KMS-11 (cell line): ENCODE data around the gene SIVA1.

Experiments used
- H2AFZ ChIP-seq: fragments of 200-600 bp; sonication (generic); 2 replicates; pipeline ENCODE4 v1.6.1; 2016; ENCODE audit warnings: antibody characterized with exemption, mixed run types, low read depth
- H3K27ac ChIP-seq: fragments of 200-600 bp; sonication (generic); 2 replicates; pipeline ENCODE4 v1.6.1; 2016; ENCODE audit warnings: mild to moderate bottlenecking, mixed run types
- H3K27me3 ChIP-seq: fragments of 200-600 bp; sonication (generic); 2 replicates; pipeline ENCODE4 v1.6.1; 2017; ENCODE audit warnings: mild to moderate bottlenecking, low read depth, mixed run types, moderate library complexity; ENCODE audit not compliant: insufficient read depth
- H3K36me3 ChIP-seq: fragments of 200-600 bp; sonication (generic); 2 replicates; pipeline ENCODE4 v1.6.1; 2017; ENCODE audit warnings: mild to moderate bottlenecking, mixed run types; ENCODE audit not compliant: insufficient read depth
- H3K4me1 ChIP-seq: fragments of 200-600 bp; sonication (generic); 2 replicates; pipeline ENCODE4 v1.6.1; 2016; ENCODE audit warnings: mild to moderate bottlenecking, low read depth, mixed run types; ENCODE audit not compliant: poor library complexity, severe bottlenecking
- H3K4me2 ChIP-seq: fragments of 200-600 bp; sonication (generic); 2 replicates; pipeline ENCODE4 v1.7.0; 2016; ENCODE audit warnings: mild to moderate bottlenecking, mixed run types
- H3K4me3 ChIP-seq: fragments of 200-600 bp; sonication (generic); IDR thresholded peaks from 2 replicates; pipeline ENCODE4 v1.6.1; 2017; ENCODE audit warnings: low read depth, low read length, mixed read lengths; ENCODE audit not compliant: insufficient read depth
- H3K79me2 ChIP-seq: fragments of 200-600 bp; sonication (generic); 2 replicates; pipeline ENCODE4 v1.6.1; 2016; ENCODE audit warnings: low read depth, mixed run types; ENCODE audit not compliant: insufficient read depth
- H3K9ac ChIP-seq: fragments of 200-600 bp; sonication (generic); 2 replicates; pipeline ENCODE4 v1.6.1; 2016; ENCODE audit warnings: mild to moderate bottlenecking, mixed run types
- H4K20me1 ChIP-seq: fragments of 200-600 bp; sonication (generic); 2 replicates; pipeline ENCODE4 v1.6.1; 2016; ENCODE audit warnings: mild to moderate bottlenecking, mixed run types; ENCODE audit not compliant: insufficient read depth
- TF ChIP-seq, protein P1 (sequence below): fragments of 200-600 bp; sonication (generic); conservative IDR thresholded peaks from 2 replicates; pipeline ENCODE4 v1.6.1; 2017; ENCODE audit warnings: low read depth, mild to moderate bottlenecking, antibody characterized with exemption, low read length, moderate library complexity, mixed read lengths

Gene SIVA1

DNA sequence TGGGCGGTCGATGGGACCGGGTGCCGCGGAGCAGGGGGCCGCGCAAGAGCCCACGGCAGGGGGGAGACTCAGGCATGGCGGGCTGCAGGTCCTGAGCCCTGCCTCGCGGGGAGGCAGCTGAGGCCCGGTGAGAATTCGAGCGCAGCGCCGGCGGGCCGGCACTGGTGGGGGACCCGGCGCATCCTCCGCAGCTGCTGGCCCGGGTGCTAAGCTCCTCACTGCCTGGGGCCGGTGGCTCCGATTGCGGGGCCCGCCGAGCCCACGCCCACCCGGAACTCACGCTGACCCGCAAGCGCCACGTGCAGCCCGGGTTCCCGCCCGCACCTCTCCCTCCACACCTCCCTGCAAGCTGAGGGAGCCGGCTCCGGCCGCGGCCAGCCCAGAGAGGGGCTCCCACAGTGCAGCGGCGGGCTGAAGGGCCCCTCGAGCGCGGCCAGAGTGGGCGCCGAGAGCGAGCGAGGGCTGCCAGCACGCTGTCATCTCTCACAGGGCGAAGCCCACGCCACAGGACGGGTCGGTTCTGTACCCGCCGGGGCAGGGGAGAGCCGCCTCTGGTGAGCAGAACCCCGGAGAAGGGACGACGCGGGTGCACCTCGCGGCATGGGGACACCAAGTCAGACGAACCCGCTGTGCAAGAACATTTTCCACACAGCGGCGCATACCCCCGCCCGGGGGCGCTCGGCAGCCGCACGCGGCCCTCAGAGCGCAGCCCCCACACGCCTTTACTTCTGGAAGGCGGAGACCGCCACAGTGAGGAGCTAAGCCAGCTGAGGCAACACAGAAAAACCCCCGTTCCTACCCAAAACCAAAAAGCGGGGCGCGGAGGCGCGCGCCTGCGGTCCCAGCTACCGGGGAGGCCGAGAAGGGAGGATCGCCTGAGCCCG lies 1.2 kb upstream of the SIVA1 start:
- Histone ChIP-seq H2AFZ (peak overlapping the region; percentile 91), H3K27me3 (no peaks in the 10 kb centered on the region), H3K4me3 (no peak overlapping the region), H3K4me2 (peak overlapping the region; percentile 50; the same call in 1 of the 2 replicates), H3K36me3 (no peaks in the 10 kb centered on the region), H3K4me1 (peaks cover 7% of the 10 kb centered on the region), H3K27ac (peak overlapping the region; percentile 45; the same call in 1 of the 2 replicates), H3K9ac (peak overlapping the region; percentile 47; the same call in 1 of the 2 replicates), H3K79me2 (peaks cover 17% of the 10 kb centered on the region; the same call in 1 of the 2 replicates), H4K20me1 (no peaks in the 10 kb centered on the region)
- TF ChIP-seq, protein P1, sequence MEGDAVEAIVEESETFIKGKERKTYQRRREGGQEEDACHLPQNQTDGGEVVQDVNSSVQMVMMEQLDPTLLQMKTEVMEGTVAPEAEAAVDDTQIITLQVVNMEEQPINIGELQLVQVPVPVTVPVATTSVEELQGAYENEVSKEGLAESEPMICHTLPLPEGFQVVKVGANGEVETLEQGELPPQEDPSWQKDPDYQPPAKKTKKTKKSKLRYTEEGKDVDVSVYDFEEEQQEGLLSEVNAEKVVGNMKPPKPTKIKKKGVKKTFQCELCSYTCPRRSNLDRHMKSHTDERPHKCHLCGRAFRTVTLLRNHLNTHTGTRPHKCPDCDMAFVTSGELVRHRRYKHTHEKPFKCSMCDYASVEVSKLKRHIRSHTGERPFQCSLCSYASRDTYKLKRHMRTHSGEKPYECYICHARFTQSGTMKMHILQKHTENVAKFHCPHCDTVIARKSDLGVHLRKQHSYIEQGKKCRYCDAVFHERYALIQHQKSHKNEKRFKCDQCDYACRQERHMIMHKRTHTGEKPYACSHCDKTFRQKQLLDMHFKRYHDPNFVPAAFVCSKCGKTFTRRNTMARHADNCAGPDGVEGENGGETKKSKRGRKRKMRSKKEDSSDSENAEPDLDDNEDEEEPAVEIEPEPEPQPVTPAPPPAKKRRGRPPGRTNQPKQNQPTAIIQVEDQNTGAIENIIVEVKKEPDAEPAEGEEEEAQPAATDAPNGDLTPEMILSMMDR = no peak

DNA sequence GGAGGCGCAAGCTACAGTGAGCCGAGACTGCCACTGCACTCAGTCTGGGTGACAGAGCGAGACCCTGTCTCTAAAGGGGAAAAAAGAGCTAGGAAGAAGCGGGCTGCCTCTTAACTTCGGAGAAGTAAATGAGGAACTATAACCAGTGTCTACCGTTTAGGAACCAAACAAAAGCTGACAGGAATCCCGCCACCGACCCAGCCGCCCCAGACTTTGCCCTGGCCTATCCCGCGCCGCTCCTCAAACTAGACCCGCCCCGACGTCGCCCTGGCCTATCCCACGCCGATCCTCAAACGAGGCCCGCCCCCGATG lies 568 bp upstream of the SIVA1 start:
- H3K27me3 ChIP-seq = no peaks in the 10 kb centered on the region
- H3K4me1 ChIP-seq = peaks cover 7% of the 10 kb centered on the region
- H3K4me2 ChIP-seq = peak overlapping the region; percentile 50; the same call in 1 of the 2 replicates
- H3K79me2 ChIP-seq = peaks cover 17% of the 10 kb centered on the region; the same call in 1 of the 2 replicates
- H4K20me1 ChIP-seq = no peaks in the 10 kb centered on the region
- no peaks in the 10 kb centered on the region for H3K36me3 ChIP-seq
- TF ChIP-seq, protein P1 = no peak
- peak overlapping the region; percentile 45; the same call in 1 of the 2 replicates for H3K27ac ChIP-seq
- peak overlapping the region; percentile 47; the same call in 1 of the 2 replicates for H3K9ac ChIP-seq
- H2AFZ ChIP-seq = peak overlapping the region; percentile 91
- no peak overlapping the region for H3K4me3 ChIP-seq

DNA sequence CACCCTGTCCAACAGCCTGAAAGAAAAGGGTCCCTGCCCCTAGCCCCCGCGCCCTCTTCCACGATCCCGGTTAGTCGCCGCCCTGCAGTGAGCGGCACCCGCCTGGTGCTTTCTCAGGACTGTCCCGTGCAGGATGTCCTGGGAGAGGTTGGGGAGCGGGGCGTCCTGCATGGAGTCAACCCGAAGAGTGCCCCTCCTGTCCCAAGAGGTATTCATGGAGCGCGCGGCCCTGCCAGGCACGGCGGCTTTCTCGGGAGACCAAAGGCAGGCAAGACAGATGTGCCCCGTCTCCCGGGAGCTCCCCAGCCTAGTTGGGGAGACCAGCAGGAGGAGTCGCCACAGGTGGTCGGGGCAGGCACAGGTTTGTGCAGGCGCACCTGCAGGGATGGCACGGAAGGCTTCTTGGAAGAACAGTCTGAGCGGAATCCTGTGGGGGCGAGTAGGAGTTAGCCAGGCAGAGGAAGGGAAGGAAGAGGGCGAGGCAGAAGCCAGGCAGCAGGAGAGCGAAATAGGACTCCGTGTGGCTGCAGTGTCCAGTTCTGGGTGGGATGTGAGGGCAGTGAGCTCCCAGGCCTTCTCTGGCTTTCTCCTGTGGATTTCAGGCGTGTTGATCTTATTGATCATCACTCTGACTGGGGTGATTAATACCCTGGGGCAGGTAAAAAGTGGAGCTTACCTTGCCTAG lies 723 bp downstream of the SIVA1 start:
- no peak overlapping the region for H3K4me3 ChIP-seq
- H3K79me2 ChIP-seq = peaks cover 17% of the 10 kb centered on the region; the same call in 1 of the 2 replicates
- H3K9ac ChIP-seq = peak overlapping the region; percentile 83
- peak overlapping the region; percentile 61 for H3K4me2 ChIP-seq
- no peak overlapping the region for H3K27ac ChIP-seq
- peaks cover 7% of the 10 kb centered on the region for H3K4me1 ChIP-seq
- no peaks in the 10 kb centered on the region for H4K20me1 ChIP-seq
- H2AFZ ChIP-seq = no peak overlapping the region
- H3K27me3 ChIP-seq = no peaks in the 10 kb centered on the region
- TF ChIP-seq, protein P1 = no peak
- H3K36me3 ChIP-seq = no peaks in the 10 kb centered on the region

DNA sequence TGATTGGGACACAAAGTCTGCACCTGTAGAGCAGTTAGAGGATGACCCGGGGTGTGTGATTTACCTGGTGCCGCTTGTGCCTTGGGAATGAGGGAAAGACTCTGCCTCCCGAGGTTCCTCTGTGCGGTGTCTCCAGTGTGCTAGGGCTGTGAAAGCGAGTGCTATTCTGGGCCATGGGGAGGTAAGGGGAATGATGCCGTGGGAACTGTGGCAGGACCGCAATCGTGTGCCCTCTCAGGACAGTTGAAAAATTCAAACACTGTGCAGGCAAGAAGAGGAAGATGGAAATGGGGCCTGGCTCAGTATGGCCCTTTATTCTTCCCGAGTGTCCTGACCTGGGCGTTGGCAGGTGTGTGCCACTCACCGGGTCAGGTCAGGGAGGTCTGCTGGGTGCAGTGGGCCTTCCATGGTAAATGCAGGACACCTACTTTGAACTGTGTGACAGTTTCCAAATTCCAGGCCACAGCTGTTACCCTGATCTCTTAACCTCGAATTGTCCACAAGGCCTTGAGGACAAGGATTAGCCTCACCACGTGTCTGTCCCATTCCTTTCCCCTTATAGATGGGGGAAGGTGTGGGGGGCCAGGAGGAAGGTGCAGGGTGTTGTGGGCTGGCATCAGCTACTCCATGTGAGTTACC lies 1.4 kb downstream of the SIVA1 start:
- H4K20me1 ChIP-seq = no peaks in the 10 kb centered on the region
- no peak overlapping the region; the same call in 1 of the 2 replicates for H3K9ac ChIP-seq
- H3K4me1 ChIP-seq = peaks cover 7% of the 10 kb centered on the region
- H3K79me2 ChIP-seq = peaks cover 17% of the 10 kb centered on the region; the same call in 1 of the 2 replicates
- H2AFZ ChIP-seq = no peak overlapping the region
- no peaks in the 10 kb centered on the region for H3K27me3 ChIP-seq
- H3K36me3 ChIP-seq = no peaks in the 10 kb centered on the region
- TF ChIP-seq, protein P1 = no peak
- no peak overlapping the region for H3K4me3 ChIP-seq
- H3K4me2 ChIP-seq = peak overlapping the region; percentile 61; the same call in 1 of the 2 replicates
- no peak overlapping the region for H3K27ac ChIP-seq
